ENCODE measurements around the gene RGL2. TPM values are rescaled to one million over a fixed set of nuclear protein-coding genes. Genes with fewer than 3 reads are reported as not detected.

RGL2 gene
- total RNA-seq, 4 donors from 2014 or later: 28.7 to 81.2 (median 41.7) TPM

- no peak for TF ChIP-seq CTCF (IDR thresholded peaks at IDR 0.05)
- DNase-seq (ENCODE audit: low spot score) (no peak), ATAC-seq (ENCODE audit: low FRiP score) (no peak)
Measured at GRCh38 chr6:33292996-33293682, 5.6 kb downstream of the RGL2 start.

GRCh38 chr6:33290459-33290858, 8.3 kb downstream of the RGL2 start:
- no peak for TF ChIP-seq CTCF (IDR thresholded peaks at IDR 0.05)
- DNase-seq (ENCODE audit: low spot score) (no peak), ATAC-seq (ENCODE audit: low FRiP score) (no peak)

- ATAC-seq (ENCODE audit: low FRiP score) (no peak), DNase-seq (ENCODE audit: low spot score) (no peak)
- TF ChIP-seq CTCF (IDR thresholded peaks at IDR 0.05): no peak
Measured at GRCh38 chr6:33289784-33290315, 8.9 kb downstream of the RGL2 start.

GRCh38 chr6:33288921-33289783, 9.6 kb downstream of the RGL2 start, which contains the start of the genes PFDN6 and WDR46:
Gene PFDN6 (plus strand): TSS chr6:33289601. CDS start chr6:33289857, 256 bp downstream.
Gene WDR46 (minus strand): TSS chr6:33289239. CDS start chr6:33289170, 69 bp downstream.
- ATAC-seq (ENCODE audit: low FRiP score): peak; percentile 93
- TF ChIP-seq CTCF (IDR thresholded peaks at IDR 0.05): no peak
- DNase-seq (ENCODE audit: low spot score): peak; percentile 62

- DNase-seq (ENCODE audit: low spot score) (no peak), ATAC-seq (ENCODE audit: low FRiP score) (no peak)
- no peak for TF ChIP-seq CTCF (IDR thresholded peaks at IDR 0.05)
Measured at GRCh38 chr6:33288141-33288920, 10.4 kb downstream of the RGL2 start.

Measured in omental fat pad (tissue), 4 donors.